HG03095 (cell line): ENCODE measurements around the gene LPIN1.
"Not testable (repeated sequence)": the region's sequence is repeated elsewhere in the genome, so short reads cannot be mapped to it uniquely, and the experiment has no call there.

Experiments used
- ATAC-seq: cut with Tn5 transposase; IDR thresholded peaks from one replicate; pipeline ENCODE4 v1.9.1; 2021; ENCODE audit warnings: moderate library complexity; ENCODE audit not compliant: unreplicated experiment

Gene LPIN1

GRCh38 chr2:11743846-11744553, 2.4 kb upstream of the LPIN1 start:
- peak; percentile 48 for ATAC-seq

DNA sequence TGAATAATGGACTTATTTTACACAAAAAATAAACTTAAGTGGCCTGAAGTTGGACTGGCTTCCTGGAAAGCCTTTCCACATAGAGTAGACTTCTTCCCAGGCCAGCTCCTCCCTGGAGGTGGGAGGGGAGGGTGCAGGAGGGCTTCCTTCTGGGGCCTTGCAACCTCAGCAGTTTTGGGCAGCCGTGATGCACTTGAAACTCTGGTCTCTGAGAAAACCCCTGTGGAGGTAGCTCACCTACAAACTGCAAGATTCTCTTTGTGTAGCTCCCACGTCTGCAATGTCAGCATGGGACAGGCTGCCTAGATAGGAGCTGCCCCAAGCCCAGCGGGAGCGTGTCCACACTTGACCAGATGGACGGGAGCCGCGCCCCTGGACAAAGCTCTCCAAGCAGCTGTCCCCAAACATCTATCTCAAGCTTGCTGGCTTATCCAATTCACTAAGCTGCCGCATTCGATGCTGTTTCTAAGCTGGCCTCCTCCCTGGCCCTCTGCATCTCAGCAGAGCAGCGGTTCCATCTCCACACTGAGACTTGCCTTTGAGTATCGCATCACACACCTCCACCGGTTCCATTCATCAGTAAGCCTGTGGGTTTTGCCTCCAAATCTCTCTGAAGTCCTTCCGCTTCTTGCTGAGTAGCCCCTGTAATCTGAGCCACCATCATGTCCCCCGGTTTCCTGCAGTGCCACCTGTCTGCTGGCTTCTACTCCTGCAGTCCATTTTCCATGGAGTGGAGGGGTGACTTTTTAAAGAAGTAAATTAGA, 1.6 kb upstream of the LPIN1 start:
- ATAC-seq = no peak

- no peak for ATAC-seq
Observed at GRCh38 chr2:11745613-11746375, 638 bp upstream of the LPIN1 start.

- ATAC-seq = no peak
Observed at GRCh38 chr2:11746807-11747459, 501 bp downstream of the LPIN1 start.

DNA sequence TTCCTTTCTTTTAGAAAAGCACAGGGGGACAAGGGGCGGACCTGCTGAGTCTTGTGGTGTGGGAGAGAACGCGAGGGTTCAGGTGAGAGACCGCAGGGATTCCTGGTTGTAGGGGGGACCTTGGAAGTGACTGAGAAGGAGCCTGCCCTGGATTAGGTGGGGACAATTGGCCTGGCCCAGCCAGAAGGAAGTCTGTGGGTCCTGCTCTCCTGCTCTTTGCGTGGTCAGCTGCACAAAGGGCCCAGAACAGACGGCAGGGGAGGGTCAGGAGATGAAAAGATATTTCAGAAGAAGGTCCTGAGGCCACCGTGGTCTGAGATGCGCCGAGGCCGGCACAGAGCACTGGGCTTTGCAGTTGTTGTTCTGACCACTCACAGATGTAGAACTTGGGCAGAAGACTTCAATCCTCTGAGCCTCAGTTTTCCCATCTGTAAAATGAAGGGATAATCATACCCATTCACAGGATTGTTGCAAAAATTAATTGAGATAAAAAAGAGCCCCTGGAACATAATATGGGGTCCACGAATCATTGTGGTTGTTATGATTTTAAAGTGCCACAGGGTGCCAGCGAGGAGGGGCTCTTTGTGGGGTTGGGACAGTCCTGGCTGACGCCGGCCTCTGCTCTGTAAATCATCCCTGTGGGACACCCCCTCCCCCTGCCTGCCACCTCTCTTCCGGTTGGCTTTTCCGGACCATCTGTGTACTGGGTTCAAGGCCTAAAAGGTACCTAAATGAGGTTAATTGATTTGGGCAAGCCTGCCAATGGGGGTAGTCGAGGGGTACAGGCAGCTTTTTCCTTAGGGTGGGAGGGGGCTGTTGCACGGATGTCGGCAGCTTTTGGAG, 1.8 kb downstream of the LPIN1 start:
- no peak for ATAC-seq

GRCh38 chr2:11748861-11749645, 2.6 kb downstream of the LPIN1 start:
- ATAC-seq = no peak

DNA sequence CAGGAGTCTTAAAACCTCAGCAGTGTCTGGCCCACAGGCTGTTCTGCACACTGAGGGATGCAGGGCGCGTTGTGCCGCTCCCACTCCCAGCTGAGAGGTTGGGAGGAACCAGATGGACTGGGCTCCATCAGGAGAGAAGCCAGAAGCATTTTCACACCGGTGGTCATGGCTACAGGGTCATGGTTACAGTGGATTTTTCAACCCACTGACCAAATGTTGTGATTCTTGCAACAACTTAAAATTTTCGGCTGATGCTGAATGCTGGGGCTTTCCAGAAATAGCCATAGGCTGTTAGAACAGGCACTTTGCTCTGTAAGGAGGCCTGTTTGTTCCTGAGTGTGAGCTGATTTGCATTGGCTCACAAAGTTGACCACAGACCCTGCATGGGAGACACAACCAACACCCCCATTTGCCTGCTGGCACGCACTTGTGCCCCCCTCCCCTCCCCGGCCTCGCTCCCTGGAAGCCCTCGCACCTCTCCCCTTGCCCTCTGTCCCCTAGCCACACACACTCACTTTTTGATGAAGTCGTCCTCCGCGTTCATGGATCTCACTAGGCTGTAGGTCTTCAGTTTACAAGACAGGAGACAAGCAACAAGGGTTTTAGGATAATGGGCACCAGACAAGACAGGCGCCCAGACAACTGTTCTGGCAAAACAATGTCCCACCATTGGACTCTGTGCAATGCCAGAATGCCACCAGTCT, 3.4 kb downstream of the LPIN1 start:
- no peak for ATAC-seq

GRCh38 chr2:11750422-11750821, 4.0 kb downstream of the LPIN1 start:
- peak; percentile 33 for ATAC-seq

DNA sequence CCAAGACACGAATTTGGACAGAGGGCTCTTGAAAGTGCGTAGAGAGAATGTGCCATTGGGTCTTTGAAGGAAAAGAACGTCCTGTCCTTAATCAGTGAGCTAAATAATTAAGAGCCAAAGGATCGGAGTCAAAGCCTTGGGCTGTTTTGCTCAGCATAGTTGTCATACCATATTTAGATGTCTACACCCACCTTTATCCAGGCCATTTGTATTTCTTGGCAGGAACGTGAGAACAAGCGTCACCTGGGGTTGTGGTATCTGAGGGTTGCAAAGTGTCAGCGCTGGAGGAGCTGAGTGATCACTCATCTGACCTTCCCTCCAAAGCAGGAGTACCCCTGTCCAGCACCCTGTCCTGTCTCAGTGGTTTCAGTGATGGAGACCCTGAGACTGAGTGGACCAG, 4.5 kb downstream of the LPIN1 start:
- no peak for ATAC-seq

GRCh38 chr2:11752906-11753305, 6.5 kb downstream of the LPIN1 start:
- ATAC-seq = no peak

- peak; percentile 79 for ATAC-seq
Observed at GRCh38 chr2:11753452-11753885, 7.0 kb downstream of the LPIN1 start.

- peak; percentile 26 for ATAC-seq
Observed at GRCh38 chr2:11753886-11754699, 7.7 kb downstream of the LPIN1 start.

DNA sequence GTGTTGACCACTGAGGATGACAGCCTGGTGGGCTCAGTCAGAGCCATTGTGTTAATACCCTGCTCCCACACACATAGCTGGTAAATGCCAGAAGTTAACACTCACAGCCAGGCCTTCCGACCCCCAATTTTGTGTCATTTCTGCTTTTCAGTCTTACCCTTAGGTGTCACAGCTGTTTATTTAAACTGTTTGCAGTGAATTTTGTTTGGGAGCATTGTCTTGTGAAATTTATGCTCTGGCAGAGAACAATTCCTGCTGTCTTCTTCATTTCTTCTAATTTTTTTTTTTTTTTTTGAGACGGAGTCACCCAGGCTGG, 8.2 kb downstream of the LPIN1 start:
- ATAC-seq = no peak

DNA sequence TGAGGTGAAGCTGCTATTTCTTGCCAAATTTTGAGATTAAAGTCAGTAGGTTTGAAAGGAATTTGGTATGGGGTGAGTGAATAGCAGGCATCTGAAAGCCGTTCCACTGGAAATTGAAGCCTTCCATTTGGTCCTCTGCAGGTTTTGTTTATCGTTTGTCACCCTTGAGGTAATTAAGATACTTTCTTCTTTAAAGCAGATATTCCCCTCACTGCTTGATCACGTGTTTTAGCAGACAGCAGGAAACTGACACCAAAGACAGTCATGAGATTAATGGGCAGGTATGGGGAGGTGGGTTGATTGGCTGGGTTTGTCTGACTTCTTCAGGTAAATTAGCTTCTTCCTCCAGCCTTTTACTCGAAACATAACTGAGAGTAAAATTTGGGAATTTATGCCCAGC, 10.7 kb downstream of the LPIN1 start:
- no peak for ATAC-seq

GRCh38 chr2:11758187-11758586, 11.8 kb downstream of the LPIN1 start:
- ATAC-seq = no peak

- no peak for ATAC-seq
Observed at GRCh38 chr2:11758647-11759046, 12.2 kb downstream of the LPIN1 start.

GRCh38 chr2:11759182-11759975, 12.9 kb downstream of the LPIN1 start:
- not testable (repeated sequence) for ATAC-seq
